HG03571 (cell line): ENCODE data around the gene GBX1.
A peak's percentile ranks its signal among the peaks of the same experiment; 100 is the strongest.

Source experiments
- ATAC-seq: cut with Tn5 transposase; IDR thresholded peaks from one replicate; pipeline ENCODE4 v1.9.1; 2021; ENCODE audit not compliant: unreplicated experiment

GBX1 gene

GRCh38 chr7:151129117-151129959, 38.2 kb downstream of the GBX1 start:
- ATAC-seq: no peak

GRCh38 chr7:151128716-151129115, 38.8 kb downstream of the GBX1 start:
- ATAC-seq: no peak

GRCh38 chr7:151128144-151128543, 39.4 kb downstream of the GBX1 start:
- ATAC-seq: no peak

- ATAC-seq: no peak
These were observed 40.9 kb downstream of the GBX1 start for GRCh38 chr7:151126491-151127137.

- ATAC-seq: no peak
These were observed 41.5 kb downstream of the GBX1 start for GRCh38 chr7:151125846-151126481.

- ATAC-seq: no peak
These were observed 42.0 kb downstream of the GBX1 start for GRCh38 chr7:151125470-151125845.

- ATAC-seq: no peak
These were observed 42.5 kb downstream of the GBX1 start for GRCh38 chr7:151124899-151125399.

- no peak for ATAC-seq
These were observed 43.0 kb downstream of the GBX1 start for GRCh38 chr7:151124481-151124880.

- peak; percentile 85 for ATAC-seq
These were observed 43.6 kb downstream of the GBX1 start for GRCh38 chr7:151123822-151124464.

GRCh38 chr7:151123158-151123821, 44.2 kb downstream of the GBX1 start:
- no peak for ATAC-seq

- ATAC-seq: no peak
These were observed 44.7 kb downstream of the GBX1 start for GRCh38 chr7:151122796-151123157.

- no peak for ATAC-seq
These were observed 45.2 kb downstream of the GBX1 start for GRCh38 chr7:151122276-151122675.

GRCh38 chr7:151121380-151122170, 45.9 kb downstream of the GBX1 start:
- ATAC-seq: no peak

- ATAC-seq: no peak
These were observed 46.6 kb downstream of the GBX1 start for GRCh38 chr7:151120896-151121295.

GRCh38 chr7:151119902-151120301, 47.6 kb downstream of the GBX1 start:
- ATAC-seq: no peak

- no peak for ATAC-seq
These were observed 48.5 kb downstream of the GBX1 start for GRCh38 chr7:151119055-151119415.

GRCh38 chr7:151118108-151119054, 49.1 kb downstream of the GBX1 start:
- ATAC-seq: no peak

GRCh38 chr7:151117565-151117964, 49.9 kb downstream of the GBX1 start:
- ATAC-seq: no peak
